ENCODE results near the gene B9D1. TPM values are rescaled to one million over a fixed set of nuclear protein-coding genes. Genes with fewer than 3 reads are reported as not detected.
A peak's percentile ranks its signal among the peaks of the same experiment; 100 is the strongest.

Gene B9D1
- total RNA-seq, 4 donors from 2014 or later, result 3.8 to 105 (median 25.6) TPM

- intact Hi-C loops (cut with DNase I; ENCODE audit: low total_unique reads), result loop anchor here (10.0 kb wide), 2 partner anchors 74 to 144 kb away; no protein-coding TSS in a partner anchor
- Histone ChIP-seq H3K9me3 (no peaks in the 10 kb centered on the region), H3K27me3 (no peaks in the 10 kb centered on the region), H3K36me3 (no peaks in the 10 kb centered on the region), H3K4me1 (no peaks in the 10 kb centered on the region), H3K27ac (no peak overlapping the region), H3K4me3 (no peak overlapping the region)
- no peak for TF ChIP-seq CTCF (IDR thresholded peaks at IDR 0.05)
- no peak for TF ChIP-seq POLR2A (IDR thresholded peaks at IDR 0.05)
- peak in 1 of 2 donors; percentile 16 for DNase-seq
These were observed 8.0 kb upstream of the B9D1 start for GRCh38 chr17:19370493-19370960.

GRCh38 chr17:19369846-19370492, 7.4 kb upstream of the B9D1 start:
- Histone ChIP-seq H3K4me1 (no peaks in the 10 kb centered on the region), H3K27ac (no peak overlapping the region), H3K27me3 (no peaks in the 10 kb centered on the region), H3K4me3 (no peak overlapping the region), H3K36me3 (no peaks in the 10 kb centered on the region), H3K9me3 (no peaks in the 10 kb centered on the region)
- peak; percentile 13 to 42 for DNase-seq
- no peak for TF ChIP-seq CTCF (IDR thresholded peaks at IDR 0.05)
- TF ChIP-seq POLR2A (IDR thresholded peaks at IDR 0.05), result no peak
- intact Hi-C loops (cut with DNase I; ENCODE audit: low total_unique reads), result loop anchor here (10.0 kb wide), 2 partner anchors 75 to 145 kb away; no protein-coding TSS in a partner anchor

GRCh38 chr17:19369107-19369778, 6.7 kb upstream of the B9D1 start:
- no peaks in the 10 kb centered on the region for H3K4me1 ChIP-seq
- H3K36me3 ChIP-seq, result no peaks in the 10 kb centered on the region
- H3K27me3 ChIP-seq, result no peaks in the 10 kb centered on the region
- no peak overlapping the region for H3K27ac ChIP-seq
- H3K4me3 ChIP-seq, result no peak overlapping the region
- no peaks in the 10 kb centered on the region for H3K9me3 ChIP-seq
- no peak for DNase-seq
- TF ChIP-seq CTCF (IDR thresholded peaks at IDR 0.05) (no peak), POLR2A (IDR thresholded peaks at IDR 0.05) (no peak)
- intact Hi-C loops (cut with DNase I; ENCODE audit: low total_unique reads), result no loop called here

GRCh38 chr17:19368229-19368628, 5.7 kb upstream of the B9D1 start:
- Histone ChIP-seq H3K9me3 (no peaks in the 10 kb centered on the region), H3K4me1 (no peaks in the 10 kb centered on the region), H3K27me3 (no peaks in the 10 kb centered on the region), H3K4me3 (no peak overlapping the region), H3K27ac (no peak overlapping the region), H3K36me3 (no peaks in the 10 kb centered on the region)
- no peak for TF ChIP-seq CTCF (IDR thresholded peaks at IDR 0.05)
- TF ChIP-seq POLR2A (IDR thresholded peaks at IDR 0.05), result no peak
- no peak for DNase-seq
- intact Hi-C loops (cut with DNase I; ENCODE audit: low total_unique reads), result no loop called here

- no peak for DNase-seq
- Histone ChIP-seq H3K9me3 (no peaks in the 10 kb centered on the region), H3K4me1 (no peaks in the 10 kb centered on the region), H3K4me3 (no peak overlapping the region), H3K36me3 (no peaks in the 10 kb centered on the region), H3K27ac (no peak overlapping the region), H3K27me3 (no peaks in the 10 kb centered on the region)
- TF ChIP-seq POLR2A (IDR thresholded peaks at IDR 0.05) (no peak), CTCF (IDR thresholded peaks at IDR 0.05) (no peak)
- intact Hi-C loops (cut with DNase I; ENCODE audit: low total_unique reads), result no loop called here
These were observed 4.1 kb upstream of the B9D1 start for GRCh38 chr17:19366637-19366972.

Measured in uterus (tissue), 4 donors.